ENCODE measurements around the gene RAPGEF6.
"Not testable (repeated sequence)": the region's sequence is repeated elsewhere in the genome, so short reads cannot be mapped to it uniquely, and the experiment has no call there.

The RAPGEF6 gene

DNA sequence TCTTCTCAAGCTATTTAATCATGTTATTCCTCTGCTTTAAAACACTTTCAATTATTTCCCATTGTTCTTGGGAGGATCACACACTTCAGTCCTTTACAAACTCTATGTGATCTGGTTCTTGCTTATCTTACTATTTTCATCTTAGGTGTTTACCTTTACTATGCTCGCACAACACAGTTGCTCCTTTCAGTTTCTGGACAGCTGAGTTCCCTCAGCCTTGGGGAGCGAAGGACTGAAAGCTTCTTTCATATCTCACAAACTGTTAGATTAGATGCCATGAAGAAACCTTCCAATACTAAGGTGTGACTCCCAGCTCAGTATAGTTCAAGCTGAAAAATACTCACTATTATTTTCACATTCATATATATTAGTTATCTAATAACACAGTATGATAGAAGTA is 253.3 kb downstream of the RAPGEF6 start:
- peak; percentile 55 for DNase-seq

- DNase-seq = no peak
Observed at GRCh38 chr5:131381021-131381420, 254.0 kb downstream of the RAPGEF6 start.

DNA sequence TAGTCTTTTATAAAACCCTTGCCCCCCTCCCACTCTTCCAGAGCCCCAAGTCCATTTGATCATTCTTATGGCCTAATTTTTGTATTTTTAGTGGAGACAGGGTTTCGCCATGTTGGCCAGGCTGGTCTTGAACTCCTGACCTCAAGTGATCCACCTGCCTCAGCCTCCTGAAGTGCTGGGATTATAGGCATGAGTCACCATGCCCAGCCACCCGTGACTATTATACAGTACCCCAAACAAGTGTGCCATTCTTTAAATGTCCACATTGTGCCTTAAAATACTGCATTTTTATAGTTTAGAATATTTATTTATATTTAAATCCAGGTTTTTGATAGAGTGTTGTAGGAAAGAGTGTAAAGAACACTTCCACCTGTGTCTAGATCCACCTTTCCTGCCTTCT is 254.8 kb downstream of the RAPGEF6 start:
- not testable (repeated sequence) for DNase-seq

DNA sequence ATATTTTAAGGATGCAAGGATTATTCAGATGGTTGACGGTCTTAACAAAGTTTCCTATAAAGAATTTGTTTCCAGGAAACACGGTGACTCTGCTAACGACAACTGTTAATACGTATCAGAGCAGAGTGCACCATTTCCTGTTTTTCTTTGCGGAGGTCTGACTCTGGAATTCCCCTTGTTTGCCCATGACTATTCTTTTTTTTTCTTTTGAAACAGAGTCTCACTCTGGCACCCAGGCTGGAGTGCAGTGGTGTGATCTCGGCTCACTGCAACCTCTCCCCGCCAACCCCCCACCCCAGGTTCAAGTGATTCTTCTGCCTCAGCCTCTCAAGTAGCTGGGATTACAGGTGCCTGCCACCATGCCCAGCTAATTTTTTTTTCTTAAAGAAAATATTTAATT is 255.3 kb downstream of the RAPGEF6 start:
- peak; percentile 90 for DNase-seq

DNA sequence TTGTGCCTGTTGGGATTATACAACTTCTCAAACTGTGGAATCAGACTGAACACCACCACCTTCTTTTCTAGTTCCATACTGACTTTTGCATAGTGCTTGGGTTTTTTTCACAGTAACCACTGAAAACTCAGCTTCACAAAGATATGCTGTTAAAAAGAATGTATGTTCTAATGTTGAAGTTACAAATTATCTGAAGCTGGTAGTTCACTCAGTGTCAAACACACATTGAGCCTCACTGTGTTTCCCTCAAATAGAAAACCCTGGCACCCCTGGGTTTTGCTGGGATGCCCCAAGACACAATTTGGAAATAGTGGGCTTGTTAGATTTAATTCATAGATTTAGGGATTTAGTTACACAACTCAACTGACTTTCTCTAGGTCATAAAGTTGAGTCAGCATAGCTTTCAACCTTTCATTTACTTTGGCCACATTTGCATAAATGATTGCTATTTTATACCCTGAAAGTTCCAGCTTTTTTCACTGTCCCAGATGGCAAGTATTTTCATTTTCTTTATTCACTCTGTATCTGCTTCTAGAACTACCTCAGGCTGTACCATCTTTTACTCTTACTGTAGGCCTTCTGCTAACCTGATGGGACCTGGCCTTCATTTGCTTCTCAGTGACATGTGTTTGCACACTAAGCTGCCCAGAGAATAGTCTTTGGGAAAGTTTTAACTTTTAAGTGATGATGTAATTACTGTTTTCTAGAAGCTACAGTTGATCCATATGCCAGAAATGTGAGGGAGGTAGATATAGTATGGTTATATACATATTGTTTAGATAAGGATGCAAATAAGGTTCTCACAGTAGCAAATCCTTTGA is 256.1 kb downstream of the RAPGEF6 start:
- no peak for DNase-seq

DNA sequence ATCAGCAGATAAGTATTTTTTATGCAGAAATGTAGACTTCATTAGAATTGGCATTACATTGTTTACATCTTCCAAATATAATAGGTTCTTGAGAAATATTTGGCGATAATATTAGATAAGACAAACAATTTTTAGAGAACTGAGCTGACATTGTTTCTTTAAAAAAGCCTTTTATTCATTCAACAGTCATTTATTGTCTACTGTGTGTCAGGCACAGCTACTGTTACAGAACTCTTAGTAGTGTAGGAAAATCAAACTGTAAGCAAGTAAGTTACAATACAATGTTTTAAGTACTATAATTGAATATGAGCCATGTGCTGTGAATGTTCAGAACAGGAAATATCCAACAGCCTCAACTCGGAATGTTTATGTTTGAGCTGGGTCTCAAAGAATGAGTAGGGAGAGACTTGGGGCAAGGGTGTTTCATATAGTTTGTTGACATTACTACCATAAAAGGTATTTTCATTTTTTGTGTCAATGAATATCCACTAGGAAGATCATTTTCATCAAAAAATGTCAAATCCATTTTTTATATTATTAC is 257.2 kb downstream of the RAPGEF6 start:
- no peak for DNase-seq

- no peak for DNase-seq
Observed at GRCh38 chr5:131377346-131377745, 257.7 kb downstream of the RAPGEF6 start.

DNA sequence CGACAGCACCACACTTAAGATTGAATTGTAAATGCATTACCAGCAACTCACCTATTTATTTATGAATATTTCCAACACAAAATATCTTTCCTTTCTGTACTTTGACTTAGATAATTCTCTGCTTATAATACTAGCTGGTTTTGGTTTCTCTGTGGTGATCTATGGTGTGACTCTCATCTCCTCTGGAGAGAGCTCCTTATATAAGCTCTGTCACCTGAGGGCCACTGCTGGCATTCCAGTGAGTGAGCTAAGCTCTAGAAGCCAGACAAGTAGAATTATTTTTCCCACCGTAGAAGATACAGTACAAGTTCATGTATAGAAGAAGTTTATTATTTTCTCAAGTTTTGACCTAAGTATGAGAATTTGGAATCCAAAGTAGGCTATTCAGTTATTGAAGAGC is 259.7 kb downstream of the RAPGEF6 start:
- no peak for DNase-seq

Measured in activated CD4-positive, alpha-beta T cell treated with anti-CD3 and anti-CD28 coated beads, Interleukin-10, Interleukin-2, amounts not matched to agents 100 ng/mL and 50 ng/mL, durations not matched to agents 16 hours and 8 hours (primary cell).